HL-60 (cell line): ENCODE results near the gene ALLC.

ENCODE experiments used
- DNase-seq, 2 experiments: peaks; one replicate each; pipeline ENCODE4 v3.0.0-alpha.2; 2010 to 2020; ENCODE audit warnings: low read depth in 1 of 2, low spot score in 1 of 2
- H3K27ac ChIP-seq: fragments of 250-450 bp; sonication (Bioruptor Pico); replicated peaks from 2 replicates; pipeline ENCODE4 v1.5.1; 2020; ENCODE audit warnings: mild to moderate bottlenecking, moderate library complexity
- H3K27me3 ChIP-seq: fragments of 250-450 bp; sonication (Bioruptor Pico); 2 replicates; pipeline ENCODE4 v1.5.1; 2021; ENCODE audit warnings: mild to moderate bottlenecking, moderate library complexity; ENCODE audit not compliant: insufficient read depth, poor library complexity, severe bottlenecking
- H3K4me3 ChIP-seq: replicated peaks from 2 replicates; pipeline ENCODE4 v1.5.1; 2011; ENCODE audit warnings: mild to moderate bottlenecking, control low read depth, low read length; ENCODE audit not compliant: insufficient read depth
- GABPA ChIP-seq: IDR thresholded peaks from 2 replicates; pipeline ENCODE4 v1.6.1; 2012; ENCODE audit warnings: low read depth
- POLR2AphosphoS5 ChIP-seq: IDR thresholded peaks from 2 replicates; pipeline ENCODE4 v1.6.1; 2012; ENCODE audit warnings: low read depth
- SPI1 ChIP-seq: IDR thresholded peaks from 2 replicates; pipeline ENCODE4 v1.6.1; 2012; ENCODE audit warnings: low read depth, mild to moderate bottlenecking, borderline replicate concordance
- TF ChIP-seq, protein P1 (sequence below): IDR thresholded peaks from 2 replicates; pipeline ENCODE4 v1.6.1; 2012; ENCODE audit warnings: low read depth; ENCODE audit not compliant: insufficient replicate concordance
- TF ChIP-seq, protein P2 (sequence below): IDR thresholded peaks from one replicate; pipeline ENCODE4 v1.5.1; 2011; ENCODE audit warnings: low read length, control low read depth, inconsistent platforms; ENCODE audit not compliant: insufficient read depth

The ALLC gene

DNA sequence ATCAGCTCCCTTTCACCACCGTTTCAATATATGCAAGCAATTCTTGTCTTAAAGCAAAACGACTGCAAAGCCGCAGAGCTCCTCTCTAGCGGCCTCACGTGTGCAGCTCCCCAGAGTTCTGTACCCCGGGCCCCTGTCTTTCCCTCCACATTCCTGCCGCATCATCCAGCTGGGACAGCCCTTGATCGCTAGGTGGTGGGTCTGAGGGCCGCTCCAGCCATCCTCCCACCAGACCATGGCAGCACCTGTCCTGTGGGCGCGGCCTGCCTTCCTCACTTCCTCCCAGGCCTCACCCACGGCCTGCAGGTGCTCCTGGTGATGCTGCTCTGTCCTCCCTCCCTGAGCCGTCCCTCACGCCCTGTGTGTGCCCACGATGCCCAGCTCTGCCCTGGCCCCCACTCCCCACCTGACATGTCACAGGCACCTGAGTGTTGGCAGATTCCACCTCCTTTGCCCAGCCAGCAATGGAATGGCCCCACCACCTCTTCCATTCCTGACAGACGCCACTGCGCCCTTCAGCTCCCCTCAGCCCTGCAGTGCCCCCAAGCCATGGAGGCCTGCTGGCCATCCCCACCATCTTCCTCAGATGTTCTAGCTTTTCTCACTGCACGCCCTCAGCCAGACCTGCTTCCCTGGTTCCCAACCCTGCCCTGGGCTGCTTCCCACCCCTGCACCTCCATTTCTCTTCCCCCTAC, 15.3 kb upstream of the ALLC start:
- H3K4me3 ChIP-seq: no peak overlapping the region
- no peaks in the 10 kb centered on the region for H3K27me3 ChIP-seq
- H3K27ac ChIP-seq: no peak overlapping the region
- no peak for TF ChIP-seq SPI1
- TF ChIP-seq, protein P1, sequence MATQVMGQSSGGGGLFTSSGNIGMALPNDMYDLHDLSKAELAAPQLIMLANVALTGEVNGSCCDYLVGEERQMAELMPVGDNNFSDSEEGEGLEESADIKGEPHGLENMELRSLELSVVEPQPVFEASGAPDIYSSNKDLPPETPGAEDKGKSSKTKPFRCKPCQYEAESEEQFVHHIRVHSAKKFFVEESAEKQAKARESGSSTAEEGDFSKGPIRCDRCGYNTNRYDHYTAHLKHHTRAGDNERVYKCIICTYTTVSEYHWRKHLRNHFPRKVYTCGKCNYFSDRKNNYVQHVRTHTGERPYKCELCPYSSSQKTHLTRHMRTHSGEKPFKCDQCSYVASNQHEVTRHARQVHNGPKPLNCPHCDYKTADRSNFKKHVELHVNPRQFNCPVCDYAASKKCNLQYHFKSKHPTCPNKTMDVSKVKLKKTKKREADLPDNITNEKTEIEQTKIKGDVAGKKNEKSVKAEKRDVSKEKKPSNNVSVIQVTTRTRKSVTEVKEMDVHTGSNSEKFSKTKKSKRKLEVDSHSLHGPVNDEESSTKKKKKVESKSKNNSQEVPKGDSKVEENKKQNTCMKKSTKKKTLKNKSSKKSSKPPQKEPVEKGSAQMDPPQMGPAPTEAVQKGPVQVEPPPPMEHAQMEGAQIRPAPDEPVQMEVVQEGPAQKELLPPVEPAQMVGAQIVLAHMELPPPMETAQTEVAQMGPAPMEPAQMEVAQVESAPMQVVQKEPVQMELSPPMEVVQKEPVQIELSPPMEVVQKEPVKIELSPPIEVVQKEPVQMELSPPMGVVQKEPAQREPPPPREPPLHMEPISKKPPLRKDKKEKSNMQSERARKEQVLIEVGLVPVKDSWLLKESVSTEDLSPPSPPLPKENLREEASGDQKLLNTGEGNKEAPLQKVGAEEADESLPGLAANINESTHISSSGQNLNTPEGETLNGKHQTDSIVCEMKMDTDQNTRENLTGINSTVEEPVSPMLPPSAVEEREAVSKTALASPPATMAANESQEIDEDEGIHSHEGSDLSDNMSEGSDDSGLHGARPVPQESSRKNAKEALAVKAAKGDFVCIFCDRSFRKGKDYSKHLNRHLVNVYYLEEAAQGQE: no peak
- DNase-seq: no peak

DNA sequence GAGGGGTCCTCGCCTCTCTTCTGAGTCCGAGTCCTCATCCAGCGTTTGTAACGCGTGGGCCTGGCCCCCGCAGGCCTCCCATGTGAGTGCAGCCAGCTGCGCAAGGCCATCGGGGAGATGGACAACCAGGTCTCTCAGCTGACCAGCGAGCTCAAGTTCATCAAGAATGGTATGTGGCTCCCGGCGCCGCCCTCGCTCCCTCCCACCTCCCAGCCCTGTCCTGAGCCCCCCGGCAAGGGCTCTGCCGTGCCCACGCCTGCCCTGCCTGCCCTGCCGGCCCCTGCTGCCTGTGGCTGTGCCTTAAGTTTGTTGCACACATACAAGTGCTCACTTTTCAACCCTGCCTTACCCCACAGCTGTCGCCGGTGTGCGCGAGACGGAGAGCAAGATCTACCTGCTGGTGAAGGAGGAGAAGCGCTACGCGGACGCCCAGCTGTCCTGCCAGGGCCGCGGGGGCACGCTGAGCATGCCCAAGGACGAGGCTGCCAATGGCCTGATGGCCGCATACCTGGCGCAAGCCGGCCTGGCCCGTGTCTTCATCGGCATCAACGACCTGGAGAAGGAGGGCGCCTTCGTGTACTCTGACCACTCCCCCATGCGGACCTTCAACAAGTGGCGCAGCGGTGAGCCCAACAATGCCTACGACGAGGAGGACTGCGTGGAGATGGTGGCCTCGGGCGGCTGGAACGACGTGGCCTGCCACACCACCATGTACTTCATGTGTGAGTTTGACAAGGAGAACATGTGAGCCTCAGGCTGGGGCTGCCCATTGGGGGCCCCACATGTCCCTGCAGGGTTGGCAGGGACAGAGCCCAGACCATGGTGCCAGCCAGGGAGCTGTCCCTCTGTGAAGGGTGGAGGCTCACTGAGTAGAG, 14.4 kb upstream of the ALLC start:
- no peak for DNase-seq
- Histone ChIP-seq H3K27ac (no peak overlapping the region), H3K27me3 (no peaks in the 10 kb centered on the region), H3K4me3 (no peak overlapping the region)
- TF ChIP-seq SPI1: no peak
- TF ChIP-seq, protein P1: no peak
- no peak for TF ChIP-seq GABPA
- TF ChIP-seq, protein P2, sequence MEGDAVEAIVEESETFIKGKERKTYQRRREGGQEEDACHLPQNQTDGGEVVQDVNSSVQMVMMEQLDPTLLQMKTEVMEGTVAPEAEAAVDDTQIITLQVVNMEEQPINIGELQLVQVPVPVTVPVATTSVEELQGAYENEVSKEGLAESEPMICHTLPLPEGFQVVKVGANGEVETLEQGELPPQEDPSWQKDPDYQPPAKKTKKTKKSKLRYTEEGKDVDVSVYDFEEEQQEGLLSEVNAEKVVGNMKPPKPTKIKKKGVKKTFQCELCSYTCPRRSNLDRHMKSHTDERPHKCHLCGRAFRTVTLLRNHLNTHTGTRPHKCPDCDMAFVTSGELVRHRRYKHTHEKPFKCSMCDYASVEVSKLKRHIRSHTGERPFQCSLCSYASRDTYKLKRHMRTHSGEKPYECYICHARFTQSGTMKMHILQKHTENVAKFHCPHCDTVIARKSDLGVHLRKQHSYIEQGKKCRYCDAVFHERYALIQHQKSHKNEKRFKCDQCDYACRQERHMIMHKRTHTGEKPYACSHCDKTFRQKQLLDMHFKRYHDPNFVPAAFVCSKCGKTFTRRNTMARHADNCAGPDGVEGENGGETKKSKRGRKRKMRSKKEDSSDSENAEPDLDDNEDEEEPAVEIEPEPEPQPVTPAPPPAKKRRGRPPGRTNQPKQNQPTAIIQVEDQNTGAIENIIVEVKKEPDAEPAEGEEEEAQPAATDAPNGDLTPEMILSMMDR: no peak
- no peak for TF ChIP-seq POLR2AphosphoS5

DNA sequence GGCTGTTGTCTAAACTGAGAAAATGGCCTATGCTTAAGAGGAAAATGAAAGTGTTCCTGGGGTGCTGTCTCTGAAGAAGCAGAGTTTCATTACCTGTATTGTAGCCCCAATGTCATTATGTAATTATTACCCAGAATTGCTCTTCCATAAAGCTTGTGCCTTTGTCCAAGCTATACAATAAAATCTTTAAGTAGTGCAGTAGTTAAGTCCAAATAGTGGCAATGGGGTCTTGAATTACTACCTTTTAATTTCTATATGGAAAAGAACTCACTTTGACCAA, 13.8 kb upstream of the ALLC start:
- DNase-seq: no peak
- no peaks in the 10 kb centered on the region for H3K27me3 ChIP-seq
- no peak overlapping the region for H3K27ac ChIP-seq
- TF ChIP-seq GABPA: no peak
- TF ChIP-seq POLR2AphosphoS5: no peak
- TF ChIP-seq, protein P1: no peak
- H3K4me3 ChIP-seq: no peak overlapping the region

DNA sequence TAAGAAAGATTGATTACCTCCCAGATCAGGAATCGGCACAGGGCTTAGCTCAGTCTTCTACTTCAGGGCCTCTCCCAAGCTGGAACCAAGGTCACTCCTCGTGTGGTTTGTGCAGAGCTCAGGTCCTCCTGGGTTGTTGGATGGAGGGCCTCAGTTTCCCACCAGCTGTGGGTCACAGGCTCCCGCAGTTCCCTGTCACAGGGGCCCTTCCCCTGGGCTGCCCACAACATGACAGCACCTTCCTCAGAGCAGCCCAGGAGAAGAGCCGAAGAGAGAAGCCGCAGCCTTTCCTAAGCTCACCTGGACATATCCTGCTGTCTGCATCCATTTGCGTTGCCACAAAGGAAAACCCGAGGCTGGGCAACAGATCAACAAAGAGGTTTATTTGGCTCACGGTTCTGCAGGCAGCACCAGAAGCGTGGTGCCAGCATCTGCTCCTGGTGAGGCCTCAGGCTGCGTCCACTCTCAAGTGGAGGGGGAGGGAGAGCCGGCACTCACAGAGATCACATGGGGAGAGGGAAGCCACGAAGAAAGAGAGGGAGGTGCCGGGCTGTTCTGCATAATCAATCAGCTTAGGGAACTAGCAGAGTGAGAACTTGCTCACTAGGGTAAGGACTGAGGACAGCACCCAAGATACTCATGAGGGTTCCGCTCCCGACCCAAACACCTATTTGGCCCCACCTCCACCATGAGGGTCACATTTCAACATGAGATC, 13.0 kb upstream of the ALLC start:
- DNase-seq: no peak
- TF ChIP-seq POLR2AphosphoS5: no peak
- TF ChIP-seq GABPA: no peak
- TF ChIP-seq, protein P1: no peak
- TF ChIP-seq, protein P2: no peak
- no peak for TF ChIP-seq SPI1
- H3K27me3 ChIP-seq: no peaks in the 10 kb centered on the region

More for the DNA sequence above, 13.0 kb upstream of the ALLC start:
- no peak overlapping the region for H3K4me3 ChIP-seq
- no peak overlapping the region for H3K27ac ChIP-seq
